Keratinocyte (primary cell): ENCODE measurements around the gene CBLN1. TPM values are rescaled to one million over a fixed set of nuclear protein-coding genes. Genes with fewer than 3 reads are reported as not detected.
"Not testable (repeated sequence)": the region's sequence is repeated elsewhere in the genome, so short reads cannot be mapped to it uniquely, and the experiment has no call there.

Source experiments
- DNase-seq: peaks from one replicate; pipeline ENCODE4 v3.0.0-alpha.2; 2011; ENCODE audit warnings: low read depth, missing footprints, low spot score
- FAIRE-seq: peaks from 2 replicates; lab custom pipeline; 2011; peaks lifted over from hg19 to GRCh38; lab: Jason Lieb, UNC
- H2AFZ ChIP-seq: 2 replicates; pipeline ENCODE4 v1.6.0; 2012; ENCODE audit warnings: low read length, control low read depth, inconsistent platforms; ENCODE audit not compliant: control insufficient read depth
- H3K27ac ChIP-seq: 2 replicates; pipeline ENCODE4 v1.5.1; 2011; ENCODE audit warnings: low read length; ENCODE audit not compliant: control insufficient read depth, insufficient read depth
- H3K27me3 ChIP-seq: 3 replicates; pipeline ENCODE4 v1.6.0; 2011; ENCODE audit warnings: low read length; ENCODE audit not compliant: control insufficient read depth, insufficient read depth; ENCODE audit errors: extremely low read depth
- H3K36me3 ChIP-seq, 2 experiments: 2 replicates in 1 of 2; 3 replicates in 1 of 2; pipeline ENCODE4 v1.5.1; 2011; ENCODE audit warnings: low read length in 2 of 2, mild to moderate bottlenecking in 1 of 2; ENCODE audit not compliant: control insufficient read depth in 2 of 2, insufficient read depth in 2 of 2; ENCODE audit errors: extremely low read depth in 1 of 2
- H3K4me1 ChIP-seq: 3 replicates; pipeline ENCODE4 v1.5.1; 2011; ENCODE audit warnings: low read length; ENCODE audit not compliant: control insufficient read depth, insufficient read depth; ENCODE audit errors: extremely low read depth
- H3K4me2 ChIP-seq: 3 replicates; pipeline ENCODE4 v1.6.0; 2011; ENCODE audit warnings: low read depth, low read length; ENCODE audit not compliant: control insufficient read depth, insufficient read depth; ENCODE audit errors: extremely low read depth
- H3K4me3 ChIP-seq, 3 experiments: fragments of 200-600 bp in 1 of 3; sonication (generic) in 1 of 3; 2 replicates in 2 of 3; 3 replicates in 1 of 3; pipeline ENCODE4 v1.5.1; 2011 to 2016; ENCODE audit warnings: low read length in 3 of 3, mild to moderate bottlenecking in 3 of 3, control low read depth in 2 of 3, inconsistent platforms in 1 of 3, low read depth in 1 of 3, mixed read lengths in 1 of 3, mixed run types in 1 of 3, moderate library complexity in 1 of 3; ENCODE audit not compliant: control insufficient read depth in 2 of 3, insufficient read depth in 2 of 3; ENCODE audit errors: extremely low read depth in 1 of 3
- H3K79me2 ChIP-seq: 2 replicates; pipeline ENCODE4 v1.6.0; 2012; ENCODE audit warnings: low read length; ENCODE audit not compliant: control insufficient read depth, insufficient read depth
- H3K9ac ChIP-seq: 3 replicates; pipeline ENCODE4 v1.6.0; 2011; ENCODE audit warnings: low read length; ENCODE audit not compliant: control insufficient read depth, insufficient read depth; ENCODE audit errors: extremely low read depth
- H3K9me1 ChIP-seq: 3 replicates; pipeline ENCODE4 v1.6.0; 2011; ENCODE audit warnings: low read length; ENCODE audit not compliant: control insufficient read depth, insufficient read depth; ENCODE audit errors: extremely low read depth
- H3K9me3 ChIP-seq: 2 replicates; pipeline ENCODE4 v1.5.1; 2012; ENCODE audit warnings: low read depth, low read length; ENCODE audit not compliant: control insufficient read depth
- H4K20me1 ChIP-seq: 3 replicates; pipeline ENCODE4 v1.6.0; 2011; ENCODE audit warnings: low read length; ENCODE audit not compliant: control insufficient read depth, insufficient read depth; ENCODE audit errors: extremely low read depth
- EZH2 ChIP-seq: IDR thresholded peaks from one replicate; pipeline ENCODE4 v1.6.1; 2012; ENCODE audit warnings: inconsistent platforms, mild to moderate bottlenecking, low read length, moderate library complexity
- dilution Hi-C: fragments of 300-500 bp; cut with MboI; formaldehyde crosslinking; loops from one replicate; pipeline ENCODE4 v1.7.0; 2020; ENCODE audit warnings: low sequenced_read_pairs; ENCODE audit not compliant: extremely low pct_ligation_motif_present
- polyA plus RNA-seq, 5 experiments: library from polyadenylated mRNA; depleted of rRNA in 3 of 5; stranded (reverse) in 3 of 5; stranded (forward) in 1 of 5; unstranded in 1 of 5; fragments of >200 nt; gene quantifications; 1 replicate in 1 of 5; 2 replicates in 3 of 5; 3 replicates in 1 of 5; pipeline versions ENCODE4 v1.2.1 to v1.2.3, GENCODE V29; 2011 to 2012; ENCODE audit warnings: missing spikeins in 2 of 5, low read depth in 1 of 5, low replicate concordance in 1 of 5
- TF ChIP-seq, protein P1 (sequence below), 3 experiments: IDR thresholded peaks in 1 of 3; conservative IDR thresholded peaks in 1 of 3; optimal IDR thresholded peaks in 1 of 3; 2 replicates in 2 of 3; 3 replicates in 1 of 3; pipeline versions ENCODE3 to v1.5.1; 2011; ENCODE audit warnings: low read length in 3 of 3, mild to moderate bottlenecking in 3 of 3, moderate library complexity in 2 of 3, control low read depth in 1 of 3, inconsistent platforms in 1 of 3; ENCODE audit not compliant: insufficient read depth in 2 of 3; ENCODE audit errors: extremely low read depth in 1 of 3

The CBLN1 gene
- polyA plus RNA-seq, 1 donor (not counting 4 experiments of a cell fraction or from before 2014, with no cell fraction given): not detected

GRCh38 chr16:49248227-49248626 lies 33.4 kb downstream of the CBLN1 start:
- Histone ChIP-seq H3K9ac (no peak overlapping the region), H4K20me1 (no peaks in the 10 kb centered on the region), H3K79me2 (no peaks in the 10 kb centered on the region), H3K9me1 (no peaks in the 10 kb centered on the region), H3K9me3 (no peaks in the 10 kb centered on the region), H3K27me3 (no peaks in the 10 kb centered on the region), H3K4me3 (no peak overlapping the region), H3K4me2 (no peak overlapping the region), H3K27ac (no peak overlapping the region), H3K4me1 (no peaks in the 10 kb centered on the region), H3K36me3 (no peaks in the 10 kb centered on the region), H2AFZ (no peak overlapping the region)
- TF ChIP-seq EZH2: no peak
- TF ChIP-seq, protein P1, sequence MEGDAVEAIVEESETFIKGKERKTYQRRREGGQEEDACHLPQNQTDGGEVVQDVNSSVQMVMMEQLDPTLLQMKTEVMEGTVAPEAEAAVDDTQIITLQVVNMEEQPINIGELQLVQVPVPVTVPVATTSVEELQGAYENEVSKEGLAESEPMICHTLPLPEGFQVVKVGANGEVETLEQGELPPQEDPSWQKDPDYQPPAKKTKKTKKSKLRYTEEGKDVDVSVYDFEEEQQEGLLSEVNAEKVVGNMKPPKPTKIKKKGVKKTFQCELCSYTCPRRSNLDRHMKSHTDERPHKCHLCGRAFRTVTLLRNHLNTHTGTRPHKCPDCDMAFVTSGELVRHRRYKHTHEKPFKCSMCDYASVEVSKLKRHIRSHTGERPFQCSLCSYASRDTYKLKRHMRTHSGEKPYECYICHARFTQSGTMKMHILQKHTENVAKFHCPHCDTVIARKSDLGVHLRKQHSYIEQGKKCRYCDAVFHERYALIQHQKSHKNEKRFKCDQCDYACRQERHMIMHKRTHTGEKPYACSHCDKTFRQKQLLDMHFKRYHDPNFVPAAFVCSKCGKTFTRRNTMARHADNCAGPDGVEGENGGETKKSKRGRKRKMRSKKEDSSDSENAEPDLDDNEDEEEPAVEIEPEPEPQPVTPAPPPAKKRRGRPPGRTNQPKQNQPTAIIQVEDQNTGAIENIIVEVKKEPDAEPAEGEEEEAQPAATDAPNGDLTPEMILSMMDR (optimal IDR thresholded peaks at IDR 0.05 in 1 of 3, IDR thresholded peaks at IDR 0.05 in 1 of 3, conservative IDR thresholded peaks at IDR 0.05 in 1 of 3; ENCODE audit: extremely low read depth in 1 of 3, insufficient read depth in 2 of 3, low read length in 3 of 3): no peak
- FAIRE-seq (no peak), DNase-seq (no peak)
- dilution Hi-C loops: no loop called here

GRCh38 chr16:49236216-49236615 lies 45.4 kb downstream of the CBLN1 start:
- dilution Hi-C loops: no loop called here
- no peaks in the 10 kb centered on the region for H3K9me1 ChIP-seq
- no peaks in the 10 kb centered on the region for H4K20me1 ChIP-seq
- H3K4me3 ChIP-seq: no peak overlapping the region
- H3K4me2 ChIP-seq: no peak overlapping the region
- no peak overlapping the region for H3K9ac ChIP-seq
- TF ChIP-seq EZH2: no peak
- TF ChIP-seq, protein P1 (optimal IDR thresholded peaks at IDR 0.05 in 1 of 3, IDR thresholded peaks at IDR 0.05 in 1 of 3, conservative IDR thresholded peaks at IDR 0.05 in 1 of 3; ENCODE audit: extremely low read depth in 1 of 3, insufficient read depth in 2 of 3, low read length in 3 of 3): no peak
- no peaks in the 10 kb centered on the region for H3K36me3 ChIP-seq
- H3K4me1 ChIP-seq: no peaks in the 10 kb centered on the region
- H3K79me2 ChIP-seq: no peaks in the 10 kb centered on the region
- no peak overlapping the region for H3K27ac ChIP-seq
- FAIRE-seq (no peak), DNase-seq (no peak)
- H3K9me3 ChIP-seq: no peaks in the 10 kb centered on the region
- H2AFZ ChIP-seq: no peak overlapping the region
- H3K27me3 ChIP-seq: no peaks in the 10 kb centered on the region

DNA sequence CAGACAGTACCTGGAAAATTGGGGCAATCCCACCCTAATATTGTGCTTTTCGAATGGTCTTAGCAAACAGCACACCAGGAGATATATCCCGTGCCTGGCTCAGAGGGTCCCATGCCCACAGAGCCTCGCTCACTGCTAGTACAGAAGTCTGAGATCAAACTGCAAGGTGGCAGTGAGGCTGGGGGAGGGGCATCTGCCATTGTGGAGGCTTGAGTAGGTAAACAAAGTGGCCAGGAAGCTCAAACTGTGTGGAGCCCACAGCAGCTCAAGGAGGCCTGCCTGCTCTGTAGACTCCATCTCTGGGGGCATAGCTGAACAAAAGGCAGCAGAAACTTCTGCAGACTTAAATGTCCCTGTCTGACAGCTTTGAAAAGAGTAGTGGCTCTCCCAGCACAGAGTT lies 53.3 kb downstream of the CBLN1 start:
- H3K27ac ChIP-seq, H3K9me3 ChIP-seq, H3K4me1 ChIP-seq, H3K36me3 ChIP-seq, H3K4me2 ChIP-seq, dilution Hi-C loops, H3K9ac ChIP-seq, H3K4me3 ChIP-seq, FAIRE-seq, H4K20me1 ChIP-seq, H2AFZ ChIP-seq, H3K79me2 ChIP-seq, H3K27me3 ChIP-seq, DNase-seq, H3K9me1 ChIP-seq: not testable (repeated sequence)
